AML-193 (cell line): ENCODE results near the gene CARM1.
"Not testable (repeated sequence)": the region's sequence is repeated elsewhere in the genome, so short reads cannot be mapped to it uniquely, and the experiment has no call there.

Experiments used
- DNase-seq, 2 experiments: peaks; one replicate each; lab custom pipeline; 2025; lab: John Stamatoyannopoulos, UW

Gene CARM1

DNA sequence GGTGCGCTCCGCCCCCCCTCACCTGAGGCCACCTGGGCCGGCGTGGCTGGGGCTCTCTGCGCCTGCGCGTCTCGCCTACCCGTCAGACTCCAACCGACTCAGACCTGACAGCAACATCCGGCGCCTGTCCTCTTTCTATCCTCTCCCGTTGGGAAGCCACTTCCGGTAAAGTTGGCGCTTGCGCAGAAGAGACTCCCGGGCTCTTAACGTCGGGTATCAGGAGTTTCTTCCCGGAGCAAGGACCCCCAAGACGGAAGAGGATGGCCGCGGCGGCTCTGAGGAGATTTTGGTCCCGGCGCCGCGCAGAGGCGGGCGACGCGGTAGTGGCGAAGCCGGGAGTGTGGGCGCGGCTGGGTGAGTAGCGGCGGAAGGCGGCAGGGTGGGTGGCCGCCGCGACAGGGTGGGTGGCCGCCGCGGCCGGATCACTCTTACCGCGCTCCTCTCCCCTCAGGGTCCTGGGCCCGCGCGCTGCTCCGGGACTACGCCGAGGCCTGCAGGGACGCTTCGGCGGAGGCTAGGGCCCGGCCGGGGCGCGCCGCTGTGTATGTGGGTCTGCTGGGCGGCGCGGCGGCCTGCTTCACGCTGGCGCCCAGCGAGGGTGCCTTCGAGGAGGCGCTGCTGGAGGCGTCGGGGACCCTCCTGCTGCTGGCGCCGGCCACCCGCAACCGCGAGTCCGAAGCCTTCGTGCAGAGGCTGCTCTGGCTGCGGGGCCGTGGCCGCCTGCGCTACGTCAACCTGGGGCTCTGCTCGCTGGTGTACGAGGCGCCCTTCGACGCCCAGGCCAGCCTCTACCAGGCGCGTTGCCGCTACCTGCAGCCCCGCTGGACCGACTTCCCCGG, 57.4 kb downstream of the CARM1 start, which contains the start of the genes TIMM29 and YIPF2:
TIMM29 (plus strand) TSS at position 249 of the 839 bp plus-strand sequence; CDS start at position 261, 12 bp downstream.
YIPF2 (minus strand) TSS at position 77 of the 839 bp plus-strand sequence. CDS start 229 bp downstream, outside the sequence.
- peak; percentile 89 for DNase-seq

- DNase-seq, result no peak
Measured at GRCh38 chr19:10929402-10929794, 58.0 kb downstream of the CARM1 start.

GRCh38 chr19:10935371-10936059, 64.2 kb downstream of the CARM1 start:
- DNase-seq, result no peak

- DNase-seq, result peak; percentile 58 to 67
Measured at GRCh38 chr19:10936661-10937084, 65.3 kb downstream of the CARM1 start.

GRCh38 chr19:10941649-10942048, 70.3 kb downstream of the CARM1 start:
- not testable (repeated sequence) for DNase-seq

GRCh38 chr19:10943412-10943811, 72.1 kb downstream of the CARM1 start:
- DNase-seq, result not testable (repeated sequence)

DNA sequence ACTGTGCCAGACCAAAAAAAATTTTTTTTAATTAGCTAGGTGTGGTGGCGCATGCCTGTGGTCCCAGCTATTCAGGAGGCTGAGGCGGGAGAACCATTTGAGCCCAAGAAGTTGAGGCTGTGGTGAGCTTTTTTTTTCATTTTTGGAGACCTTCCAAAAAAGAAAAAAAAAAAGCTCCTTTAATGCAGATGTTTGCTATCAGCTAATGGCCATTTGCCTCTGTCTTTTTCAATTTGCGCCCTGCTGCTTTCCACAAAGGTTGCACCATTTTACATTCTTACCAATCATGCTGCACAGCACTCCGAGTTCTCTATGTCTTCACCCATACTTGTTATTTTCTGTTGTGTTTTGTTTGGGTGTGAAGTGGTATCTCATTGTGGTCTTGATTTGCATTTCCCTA, 73.9 kb downstream of the CARM1 start:
- no peak for DNase-seq

DNA sequence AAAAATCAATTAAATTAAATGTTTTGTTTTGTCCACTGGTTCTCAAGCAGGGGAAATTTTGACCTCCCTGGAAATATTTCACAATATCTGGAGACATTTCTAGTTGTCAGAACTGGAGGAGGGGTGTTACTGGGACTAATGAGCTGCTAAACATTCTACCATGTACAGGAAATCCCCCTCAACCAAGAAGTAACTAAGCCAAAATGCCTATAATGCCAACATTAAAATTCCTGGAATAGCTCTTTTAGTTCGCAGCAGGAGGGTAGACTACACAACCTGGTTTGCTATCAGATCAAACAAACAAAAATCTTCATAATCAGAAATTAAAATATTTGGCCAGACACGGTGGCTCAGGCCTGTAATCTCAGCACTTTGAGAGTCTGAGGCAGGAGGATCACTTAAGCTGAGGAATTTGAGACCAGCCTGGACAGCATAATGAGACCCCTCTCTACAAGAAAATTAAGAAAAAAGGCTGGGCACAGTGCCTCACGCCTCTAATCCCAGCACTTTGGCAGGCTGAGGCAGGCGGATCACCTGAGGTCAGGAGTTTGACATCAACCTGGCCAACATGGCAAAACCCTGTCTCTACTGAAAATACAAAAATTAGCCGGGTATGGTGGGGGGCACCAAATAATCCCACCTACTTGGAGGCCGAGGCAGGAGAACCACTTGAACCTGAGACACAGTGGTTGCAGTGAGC, 75.8 kb downstream of the CARM1 start:
- no peak for DNase-seq

- DNase-seq, result no peak
Measured at GRCh38 chr19:10952809-10953208, 81.5 kb downstream of the CARM1 start.

GRCh38 chr19:10959277-10959968, 88.1 kb downstream of the CARM1 start:
- not testable (repeated sequence) for DNase-seq

DNA sequence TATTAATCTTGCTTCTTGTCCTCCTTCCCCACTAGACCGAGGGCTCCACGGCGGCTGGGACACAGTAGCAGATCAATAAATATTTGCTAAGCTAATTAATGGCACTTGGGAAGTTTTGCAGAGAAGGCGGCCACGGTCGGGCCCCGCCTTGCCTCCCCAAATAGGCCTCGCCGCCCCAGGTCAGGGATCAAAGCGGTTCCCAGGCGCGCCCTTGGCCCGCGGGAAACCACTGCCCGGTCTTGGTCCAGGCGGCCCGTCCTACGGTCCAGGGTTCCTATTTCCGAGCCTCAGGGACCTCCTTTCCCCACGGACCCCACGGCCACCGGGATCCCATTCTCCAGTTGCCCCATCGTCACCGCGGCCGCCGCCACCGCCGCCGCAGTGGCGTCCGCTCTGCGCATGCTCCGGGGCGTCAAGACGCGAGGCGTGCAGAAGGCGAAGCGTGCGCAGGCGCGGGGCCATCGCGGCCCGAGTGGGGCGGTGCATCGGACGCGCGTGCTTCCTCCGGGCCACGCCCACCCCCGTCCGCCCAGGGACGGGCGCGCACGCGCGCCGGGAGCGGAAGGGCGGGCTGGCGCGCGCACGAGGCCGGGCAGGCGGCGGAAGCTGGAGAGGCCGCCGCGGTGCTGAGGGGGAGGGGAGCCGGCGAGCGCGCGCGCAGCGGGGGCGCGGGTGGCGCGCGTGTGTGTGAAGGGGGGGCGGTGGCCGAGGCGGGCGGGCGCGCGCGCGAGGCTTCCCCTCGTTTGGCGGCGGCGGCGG, 89.1 kb downstream of the CARM1 start, which contains the start of gene SMARCA4:
SMARCA4 (plus strand) TSS at position 717 of the 759 bp plus-strand sequence. CDS start 23,122 bp downstream, outside the sequence.
- DNase-seq, result peak; percentile 93 to 96

DNA sequence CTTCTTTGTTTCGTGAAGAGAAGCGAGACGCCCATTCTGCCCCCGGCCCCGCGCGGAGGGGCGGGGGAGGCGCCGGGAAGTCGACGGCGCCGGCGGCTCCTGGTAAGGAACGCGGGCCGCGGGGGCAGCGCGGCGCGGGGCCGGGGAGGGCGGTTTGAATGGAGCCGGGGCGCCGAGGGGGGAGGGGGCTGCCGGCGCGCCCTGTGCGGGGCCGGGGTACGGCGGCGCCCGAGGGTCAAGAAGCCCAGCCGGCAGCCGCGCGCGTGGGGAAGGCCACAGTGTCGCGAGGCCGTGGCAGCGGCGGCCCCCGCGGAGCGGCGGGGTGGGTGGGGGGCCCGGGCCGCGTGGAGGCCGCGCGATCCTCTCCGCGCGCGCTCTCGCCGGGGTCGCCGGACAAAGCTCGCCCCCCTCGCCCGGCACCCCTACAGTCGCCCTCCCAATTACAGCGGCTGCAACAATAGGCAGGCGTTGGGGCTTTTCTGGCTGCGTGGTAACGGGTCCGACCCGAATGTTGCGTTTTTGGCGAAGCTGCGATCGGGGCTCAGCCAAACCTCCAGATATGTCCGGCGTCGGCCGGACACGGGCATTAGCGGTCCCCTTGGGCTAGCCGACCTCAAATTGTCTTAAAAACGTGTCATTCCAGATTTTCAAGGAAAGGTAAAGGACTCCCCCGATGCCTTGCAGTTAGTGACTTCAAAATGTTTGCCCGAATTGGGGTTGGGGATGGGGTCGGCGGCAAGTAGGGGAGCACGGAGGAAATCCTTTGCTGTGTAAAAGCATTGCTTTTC, 89.9 kb downstream of the CARM1 start:
- no peak for DNase-seq

GRCh38 chr19:10962863-10963262, 91.5 kb downstream of the CARM1 start:
- no peak for DNase-seq

GRCh38 chr19:10963865-10964264, 92.5 kb downstream of the CARM1 start:
- no peak for DNase-seq

GRCh38 chr19:10964903-10965302, 93.5 kb downstream of the CARM1 start:
- DNase-seq, result no peak

DNA sequence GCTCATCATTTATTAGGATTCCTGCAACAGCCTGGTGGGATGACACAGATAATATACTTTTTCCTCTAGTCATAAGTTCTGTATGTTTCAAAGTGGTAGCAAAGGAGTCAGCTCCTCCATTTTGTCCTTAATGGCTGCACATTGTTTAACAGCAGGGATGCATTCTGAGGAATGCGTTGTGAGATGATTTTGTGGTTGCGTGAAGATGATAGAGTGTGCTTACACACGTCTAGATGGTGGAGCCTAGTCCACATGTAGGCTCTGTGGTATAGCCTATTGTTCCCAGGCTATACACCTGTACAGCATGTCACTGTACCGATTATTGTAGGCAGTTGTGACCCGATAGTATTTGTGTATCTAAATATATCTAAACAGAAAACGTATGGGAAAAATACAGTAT, 94.0 kb downstream of the CARM1 start:
- no peak for DNase-seq

- DNase-seq, result no peak
Measured at GRCh38 chr19:10966809-10967208, 95.5 kb downstream of the CARM1 start.

DNA sequence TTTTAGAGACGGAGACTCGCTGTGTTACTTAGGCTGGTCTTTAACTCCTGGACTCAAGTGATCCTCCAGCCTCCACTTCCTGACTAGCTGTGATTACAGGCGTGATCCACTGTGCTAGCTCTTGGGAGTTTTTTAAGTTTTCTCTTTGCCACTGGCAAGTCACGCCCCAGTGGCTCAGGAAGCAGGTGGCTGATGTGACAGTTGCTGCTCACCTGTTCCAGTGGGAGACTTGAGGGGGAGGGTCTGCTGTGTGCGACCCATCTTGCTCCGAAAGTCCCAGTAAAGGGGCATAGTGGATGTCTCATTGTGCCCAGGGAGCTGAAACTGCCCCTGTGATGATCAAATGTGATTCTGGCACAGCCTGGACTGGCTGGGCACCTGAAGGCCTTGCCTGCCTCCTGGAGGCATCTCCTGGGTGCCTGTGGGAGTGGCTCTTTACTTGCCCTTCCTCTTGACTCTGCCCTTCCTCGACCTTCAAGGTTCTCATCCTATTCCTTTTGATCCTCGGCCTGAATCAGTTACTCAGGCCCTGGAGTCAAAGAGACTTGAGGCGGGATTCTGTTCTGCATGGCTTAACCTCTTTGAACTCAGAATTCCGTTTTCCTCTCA, 97.3 kb downstream of the CARM1 start:
- DNase-seq, result no peak

GRCh38 chr19:10971107-10971726, 99.9 kb downstream of the CARM1 start:
- no peak for DNase-seq
